ENCODE results near the gene MOV10.

MOV10 gene

DNA sequence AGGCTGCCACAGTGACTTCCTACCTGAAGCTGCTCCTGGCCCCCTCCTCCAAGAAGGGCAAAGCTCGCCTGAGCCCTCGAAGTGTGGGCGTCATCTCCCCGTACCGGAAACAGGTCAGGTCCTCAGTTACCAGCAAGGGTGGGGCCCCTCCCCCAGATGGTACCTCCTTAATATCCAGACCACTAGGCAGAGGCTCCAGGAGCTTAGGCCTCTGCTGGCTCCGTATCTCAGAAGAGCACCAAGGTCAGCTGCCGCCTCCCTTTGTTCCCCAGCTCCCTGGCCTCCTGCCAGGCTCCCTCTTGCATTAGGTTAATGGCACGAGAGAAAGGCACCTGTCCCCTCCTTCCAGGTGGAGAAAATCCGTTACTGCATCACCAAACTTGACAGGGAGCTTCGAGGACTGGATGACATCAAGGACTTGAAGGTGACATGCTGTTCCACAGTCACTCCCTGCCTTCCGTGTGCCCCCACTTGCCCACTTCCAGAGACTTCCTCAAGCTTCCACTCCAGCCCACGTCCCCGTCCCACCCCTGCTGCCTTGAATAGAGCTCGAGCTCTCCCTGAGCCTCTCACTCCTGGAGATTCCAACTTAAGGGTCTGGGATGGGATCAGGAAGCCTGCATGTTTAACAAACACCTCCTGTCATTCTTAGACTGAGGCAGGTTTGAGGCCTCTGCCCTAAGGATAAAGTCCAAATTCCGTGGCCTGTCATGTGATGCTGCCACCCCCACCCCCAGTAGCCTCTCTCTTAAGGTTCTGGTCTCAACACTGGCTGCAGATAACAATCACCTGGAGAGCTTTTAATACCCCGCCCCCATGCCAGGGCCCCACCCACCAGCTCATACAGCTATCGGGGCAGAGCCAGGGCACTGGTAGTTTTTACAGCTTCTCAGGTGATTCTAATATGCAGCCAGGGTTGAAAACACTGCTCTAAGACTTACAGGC lies 24.2 kb downstream of the MOV10 start:
- DNase-seq (ENCODE audit: extremely low read depth in 1 of 2, low read depth in 1 of 2) = no peak

DNA sequence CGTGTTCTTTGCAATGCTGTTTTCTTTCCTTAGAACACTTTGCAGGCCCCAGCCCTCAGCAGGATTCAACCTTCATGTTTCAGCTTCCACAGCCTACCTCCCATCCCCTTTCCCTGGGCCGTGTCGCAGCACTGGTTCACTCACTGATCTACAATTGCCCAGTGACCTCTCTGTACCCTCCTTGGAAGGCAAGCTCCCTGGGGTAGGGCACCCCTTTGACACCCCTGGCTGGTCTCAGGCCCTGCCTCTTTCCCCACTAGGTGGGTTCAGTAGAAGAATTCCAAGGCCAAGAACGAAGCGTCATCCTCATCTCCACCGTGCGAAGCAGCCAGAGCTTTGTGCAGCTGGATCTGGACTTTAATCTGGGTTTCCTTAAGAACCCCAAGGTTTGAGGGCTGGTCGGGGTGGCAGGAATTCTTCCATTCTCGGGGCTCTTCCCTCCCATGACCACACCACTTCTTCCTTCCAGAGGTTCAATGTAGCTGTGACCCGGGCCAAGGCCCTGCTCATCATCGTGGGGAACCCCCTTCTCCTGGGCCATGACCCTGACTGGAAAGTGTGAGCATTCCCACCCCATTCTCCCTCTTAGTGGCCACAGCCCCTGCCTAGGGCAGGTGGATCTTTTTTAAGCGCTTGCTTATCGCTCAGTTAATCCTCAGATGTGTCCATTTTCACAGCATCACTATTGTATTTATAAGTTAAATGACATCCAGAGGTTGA lies 25.1 kb downstream of the MOV10 start:
- no peak for DNase-seq (ENCODE audit: extremely low read depth in 1 of 2, low read depth in 1 of 2)

DNA sequence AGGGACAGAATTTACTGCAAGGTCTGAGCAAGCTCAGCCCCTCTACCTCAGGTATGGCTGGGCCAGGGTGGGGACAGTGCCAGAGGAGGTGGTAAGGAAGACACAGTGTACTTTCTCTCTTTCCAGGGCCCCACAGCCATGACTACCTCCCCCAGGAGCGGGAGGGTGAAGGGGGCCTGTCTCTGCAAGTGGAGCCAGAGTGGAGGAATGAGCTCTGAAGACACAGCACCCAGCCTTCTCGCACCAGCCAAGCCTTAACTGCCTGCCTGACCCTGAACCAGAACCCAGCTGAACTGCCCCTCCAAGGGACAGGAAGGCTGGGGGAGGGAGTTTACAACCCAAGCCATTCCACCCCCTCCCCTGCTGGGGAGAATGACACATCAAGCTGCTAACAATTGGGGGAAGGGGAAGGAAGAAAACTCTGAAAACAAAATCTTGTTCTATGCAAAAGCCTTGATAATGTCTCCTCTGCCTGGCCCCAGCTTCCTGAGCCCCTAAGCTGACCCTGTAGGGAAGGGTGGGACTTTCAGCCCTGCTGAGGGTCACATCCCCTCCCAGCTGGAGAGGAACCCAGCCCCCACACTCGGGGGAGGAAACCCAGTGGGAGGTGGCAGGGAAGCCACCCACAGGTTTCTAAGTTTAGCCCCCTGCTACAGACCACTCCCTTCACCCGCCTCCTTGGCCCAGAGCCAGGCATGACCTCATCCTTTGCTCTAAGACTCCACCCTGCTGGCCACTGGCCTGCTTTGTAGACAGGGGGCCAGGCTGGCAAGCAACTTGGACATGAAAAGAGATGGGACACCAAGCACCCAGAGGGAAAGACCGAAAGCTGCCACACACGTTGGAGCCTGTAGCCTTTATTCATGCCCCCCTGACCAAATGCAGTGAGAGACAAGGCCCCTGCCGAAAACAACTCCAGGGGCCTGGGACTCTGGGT lies 26.1 kb downstream of the MOV10 start:
- DNase-seq (ENCODE audit: extremely low read depth in 1 of 2, low read depth in 1 of 2) = peak; percentile 52 to 58

DNA sequence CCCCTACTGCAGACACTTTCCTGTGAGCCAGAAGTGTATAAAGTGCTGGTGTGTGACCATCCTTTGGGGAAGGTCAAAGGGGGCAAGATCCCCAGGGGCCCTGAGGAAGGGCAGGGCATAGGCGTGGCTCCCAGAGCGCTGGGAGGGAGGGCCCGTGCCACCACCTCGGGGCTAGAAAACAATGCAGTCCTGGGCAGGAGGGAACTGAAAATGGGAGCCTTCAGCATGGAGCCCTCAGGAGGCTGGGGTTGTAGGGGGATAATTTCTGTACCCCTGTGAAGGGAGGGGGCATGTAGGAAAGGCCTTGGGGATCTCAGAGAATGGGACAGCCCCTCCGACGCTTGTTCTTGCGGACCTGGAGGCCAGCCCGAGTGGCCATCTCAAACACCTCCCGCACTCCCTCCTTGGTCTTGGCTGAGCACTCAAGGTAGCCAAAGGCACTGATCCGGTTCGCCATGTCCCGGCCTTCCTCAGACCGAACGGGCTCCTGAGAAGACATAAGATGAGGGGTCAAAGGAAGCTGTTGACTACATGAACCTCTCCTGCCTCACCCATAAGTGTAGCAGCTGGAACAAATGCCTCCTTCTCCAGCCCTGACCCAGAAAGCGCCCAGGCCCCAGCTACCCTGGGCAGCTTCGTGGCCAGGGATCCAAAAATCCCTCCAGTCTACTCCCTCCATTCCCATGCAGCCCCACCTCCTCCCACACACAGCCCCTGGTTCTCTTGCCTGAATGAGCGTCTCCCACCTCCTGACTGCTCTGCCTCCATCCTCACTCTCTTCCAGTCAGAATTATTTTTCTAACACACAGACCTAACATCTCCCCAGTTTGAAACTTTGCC lies 27.0 kb downstream of the MOV10 start:
- DNase-seq (ENCODE audit: extremely low read depth in 1 of 2, low read depth in 1 of 2) = no peak

DNA sequence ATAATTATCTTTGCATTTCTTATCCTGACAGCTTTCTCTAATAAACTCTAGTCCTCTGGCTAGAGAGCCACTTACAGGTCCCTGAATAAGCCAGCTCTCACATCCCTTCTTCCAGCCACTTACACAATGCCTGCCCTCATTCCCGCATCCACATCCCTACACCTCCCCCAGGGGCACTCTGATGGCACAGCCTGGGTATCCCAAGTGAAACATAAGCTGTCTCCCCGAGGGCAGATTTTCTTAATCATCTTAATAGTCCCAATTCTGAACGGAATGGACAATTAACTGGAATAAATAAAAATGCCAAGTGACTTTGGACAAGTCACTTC lies 27.6 kb downstream of the MOV10 start:
- no peak for DNase-seq (ENCODE audit: extremely low read depth in 1 of 2, low read depth in 1 of 2)

DNA sequence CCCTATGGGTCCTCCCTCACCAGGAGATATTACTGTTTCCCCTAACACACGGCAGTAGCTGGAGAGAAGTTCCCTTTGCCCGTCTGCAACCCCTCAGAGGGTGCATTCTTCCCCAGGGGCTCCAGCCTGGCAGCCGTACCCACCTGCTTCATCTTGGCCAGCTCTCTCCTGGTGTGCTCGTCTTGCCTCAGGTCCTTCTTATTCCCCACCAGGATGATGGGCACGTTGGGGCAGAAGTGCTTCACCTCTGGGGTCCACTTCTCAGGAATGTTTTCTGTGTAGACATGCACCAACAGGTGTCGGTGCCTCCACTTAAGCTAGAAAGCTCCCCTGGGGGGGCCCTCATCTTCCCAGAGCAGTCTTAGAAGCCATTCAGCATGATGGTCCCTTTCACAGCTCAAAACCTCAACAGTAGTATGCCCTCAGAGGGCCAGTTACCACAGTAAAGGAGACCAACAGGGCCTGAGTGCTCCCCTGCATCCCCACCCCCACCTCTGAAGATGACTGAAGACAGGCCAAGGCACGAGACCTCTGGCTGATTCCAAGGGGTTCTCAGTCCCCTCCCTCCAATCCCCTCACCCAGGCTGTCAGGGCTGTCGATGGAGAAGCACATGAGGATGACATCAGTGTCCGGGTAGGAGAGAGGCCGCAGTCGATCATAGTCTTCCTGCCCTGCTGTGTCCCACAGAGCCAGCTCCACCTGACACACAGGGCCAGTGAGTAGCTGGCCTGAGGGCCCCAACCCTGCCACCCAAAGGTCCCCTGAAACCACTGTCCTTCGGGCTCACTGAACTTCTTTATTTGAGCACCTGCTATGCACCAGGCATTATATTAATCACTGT lies 28.2 kb downstream of the MOV10 start:
- no peak for DNase-seq (ENCODE audit: extremely low read depth in 1 of 2, low read depth in 1 of 2)

DNA sequence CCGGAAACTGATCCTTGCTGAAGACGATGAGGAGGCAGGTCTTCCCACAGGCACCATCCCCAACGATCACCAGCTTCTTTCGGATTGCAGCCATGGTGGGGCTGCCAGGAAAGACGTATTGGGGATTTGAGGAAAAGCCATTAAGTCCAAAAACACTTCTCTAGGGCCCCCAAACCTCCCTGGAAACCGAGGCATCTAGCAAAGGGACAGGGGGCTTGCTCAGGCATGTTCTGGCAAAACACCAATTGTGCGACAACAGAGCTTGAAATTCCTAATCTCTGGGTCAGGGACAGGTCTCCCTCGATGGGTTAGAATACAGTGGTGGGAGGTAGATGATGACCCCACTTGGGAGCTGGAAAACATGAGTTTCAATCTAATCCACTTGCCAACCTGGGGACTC lies 29.2 kb downstream of the MOV10 start:
- no peak for DNase-seq (ENCODE audit: extremely low read depth in 1 of 2, low read depth in 1 of 2)

DNA sequence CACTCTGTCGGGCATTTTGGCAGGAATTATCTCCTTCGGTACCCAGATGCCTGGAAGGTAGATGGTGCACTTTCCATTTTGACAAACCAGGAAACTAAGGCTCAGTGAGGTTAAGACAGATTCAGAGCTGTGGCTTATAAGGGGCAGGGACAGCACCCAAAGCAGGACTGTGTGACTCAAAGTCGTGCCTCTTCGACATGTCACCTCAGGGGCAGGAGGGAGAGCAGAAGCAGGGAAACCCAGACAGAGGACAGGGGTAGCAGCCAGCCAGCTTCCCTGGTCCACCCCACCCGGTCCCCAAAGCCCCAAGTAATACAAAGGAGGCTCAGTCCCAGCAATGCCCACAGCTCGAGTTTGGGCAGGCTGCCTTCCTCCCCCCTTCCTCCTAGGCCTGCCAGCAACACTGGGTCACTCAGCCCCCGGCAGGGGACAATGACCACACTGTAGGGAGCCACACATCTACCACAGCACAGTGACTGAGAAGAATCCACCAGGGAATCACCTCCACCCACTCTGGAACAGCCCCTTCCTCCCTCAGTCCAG lies 30.0 kb downstream of the MOV10 start:
- DNase-seq (ENCODE audit: extremely low read depth in 1 of 2, low read depth in 1 of 2) = no peak

DNA sequence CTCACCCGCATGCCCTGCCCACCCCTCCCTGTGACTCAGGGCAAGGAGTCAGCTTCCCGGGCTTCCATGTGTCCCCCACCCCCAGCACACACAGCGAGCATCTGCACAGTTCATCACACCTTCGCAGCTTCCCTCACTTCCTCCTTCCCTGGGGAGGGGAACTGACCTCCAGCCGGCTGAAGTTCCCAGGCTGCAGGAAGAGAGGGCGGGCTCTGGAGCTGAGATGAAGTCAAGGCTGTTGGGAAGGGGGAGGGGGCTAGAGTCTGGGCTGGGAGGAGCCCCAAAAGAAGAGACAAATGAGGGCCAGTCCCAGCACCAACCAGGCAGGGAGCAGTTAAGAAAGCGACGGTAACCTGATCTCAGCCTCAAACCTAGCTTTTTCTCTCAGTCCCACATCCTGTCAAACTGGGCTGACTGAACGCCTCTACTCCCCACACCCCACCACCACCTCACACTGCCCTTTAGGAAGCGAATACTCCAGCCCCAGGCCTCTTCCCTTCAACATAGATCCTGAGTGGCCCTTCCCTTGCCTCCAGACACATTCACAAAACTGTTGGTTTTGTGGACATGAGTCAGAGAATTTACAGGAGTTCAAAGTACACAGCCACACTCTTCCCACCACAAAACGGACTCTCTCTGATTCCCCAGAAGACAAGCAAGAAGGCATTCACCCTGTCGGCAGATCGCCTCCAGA lies 30.6 kb downstream of the MOV10 start:
- no peak for DNase-seq (ENCODE audit: extremely low read depth in 1 of 2, low read depth in 1 of 2)

DNA sequence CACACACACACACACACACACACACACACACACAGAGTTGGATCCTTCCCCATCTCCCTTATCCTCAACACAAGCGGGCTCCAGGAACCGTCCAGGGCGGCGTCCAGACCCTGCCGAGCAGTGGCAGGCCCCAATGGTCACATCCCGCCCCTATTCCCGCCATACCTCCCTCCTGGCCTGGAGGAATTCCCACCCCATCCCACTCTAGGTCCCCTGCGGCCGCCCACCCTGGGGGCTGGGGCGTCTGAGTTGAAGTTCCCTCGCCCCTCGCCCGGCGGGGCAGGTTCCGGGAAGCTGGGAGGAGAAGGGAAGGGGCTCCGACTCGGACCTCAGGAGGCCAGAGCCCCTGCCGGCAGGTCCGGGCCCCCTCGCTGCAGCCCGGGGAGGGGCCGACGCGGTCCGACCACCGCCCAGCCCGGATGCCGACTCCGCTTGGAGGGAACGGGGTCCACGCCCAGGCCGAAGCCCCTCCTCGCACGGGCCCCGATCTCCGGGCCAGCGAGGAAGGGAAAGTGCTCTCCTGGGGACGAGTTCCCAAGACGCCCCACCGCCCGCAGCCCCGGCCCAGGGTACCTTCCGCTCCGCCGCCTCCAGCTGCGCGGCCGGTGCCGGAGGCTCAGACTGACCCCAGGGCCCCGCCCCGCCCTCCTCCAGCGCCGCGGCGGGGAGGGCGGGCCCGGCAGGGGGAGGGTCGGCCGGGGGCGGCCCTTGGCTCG lies 32.2 kb downstream of the MOV10 start, which contains the start of gene RHOC:
Gene RHOC (minus strand): TSS at position 623 of the 716 bp plus-strand sequence. CDS start 3,328 bp downstream, outside the sequence.
- DNase-seq (ENCODE audit: extremely low read depth in 1 of 2, low read depth in 1 of 2) = peak in 1 of 2 donors; percentile 26

DNA sequence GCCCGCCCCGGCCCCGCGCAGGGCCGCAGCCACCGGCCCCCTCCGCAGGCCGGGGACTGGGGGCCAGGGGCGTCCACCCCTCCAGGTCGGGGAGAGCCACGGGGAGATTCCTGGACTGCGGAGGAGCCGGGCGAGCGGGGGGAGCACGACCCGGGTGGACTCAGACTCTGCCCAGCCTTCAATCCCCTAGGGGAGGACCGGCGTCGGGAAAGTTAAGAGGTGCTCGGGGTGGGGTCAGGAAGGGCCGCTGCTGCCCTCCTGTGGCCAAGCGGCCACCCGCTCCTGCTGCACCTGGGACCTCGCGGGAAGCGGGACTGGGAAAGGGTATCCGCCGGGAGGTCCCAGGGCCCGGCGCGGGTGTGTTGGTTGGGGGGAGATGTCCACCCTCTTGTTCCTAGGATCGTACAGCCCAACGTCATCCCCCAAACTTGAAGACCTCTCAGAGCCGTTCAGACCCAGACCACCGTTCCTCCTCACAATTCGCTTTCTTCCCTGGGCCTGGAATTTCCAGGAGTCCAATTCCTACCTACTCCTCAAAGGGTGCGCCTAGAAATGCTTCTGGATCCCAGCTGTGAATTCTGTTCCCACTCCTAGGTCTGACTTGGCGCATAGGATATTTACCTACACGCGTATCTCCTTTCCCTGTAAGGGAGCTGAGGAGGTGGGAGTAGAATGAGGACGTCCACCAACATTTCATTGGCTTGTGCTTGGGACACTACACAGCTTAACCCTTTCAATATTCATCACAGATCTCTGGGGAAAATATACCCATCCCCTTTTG lies 33.0 kb downstream of the MOV10 start:
- peak; percentile 27 to 53 for DNase-seq (ENCODE audit: extremely low read depth in 1 of 2, low read depth in 1 of 2)

DNA sequence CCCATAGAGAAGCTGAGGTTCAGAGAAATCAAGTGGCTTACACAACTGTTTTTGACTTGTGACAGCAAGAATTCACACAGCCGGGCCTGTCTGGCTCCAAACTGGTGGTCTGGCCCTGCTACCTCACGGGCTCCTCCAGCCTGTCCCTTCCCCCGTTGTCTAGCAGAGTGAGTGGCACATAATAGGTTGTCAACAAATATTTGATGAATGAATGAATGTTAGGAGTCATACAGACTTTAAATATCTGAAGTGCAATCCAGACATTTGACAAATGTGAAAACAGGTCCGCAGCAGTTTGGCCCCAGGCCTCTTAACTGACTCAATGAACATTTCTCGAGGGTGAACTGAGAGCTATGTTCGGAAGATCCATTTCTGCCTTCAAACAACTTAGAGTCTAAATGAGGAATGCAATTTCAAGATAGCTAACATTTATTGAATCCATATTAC lies 33.6 kb downstream of the MOV10 start:
- no peak for DNase-seq (ENCODE audit: extremely low read depth in 1 of 2, low read depth in 1 of 2)

DNA sequence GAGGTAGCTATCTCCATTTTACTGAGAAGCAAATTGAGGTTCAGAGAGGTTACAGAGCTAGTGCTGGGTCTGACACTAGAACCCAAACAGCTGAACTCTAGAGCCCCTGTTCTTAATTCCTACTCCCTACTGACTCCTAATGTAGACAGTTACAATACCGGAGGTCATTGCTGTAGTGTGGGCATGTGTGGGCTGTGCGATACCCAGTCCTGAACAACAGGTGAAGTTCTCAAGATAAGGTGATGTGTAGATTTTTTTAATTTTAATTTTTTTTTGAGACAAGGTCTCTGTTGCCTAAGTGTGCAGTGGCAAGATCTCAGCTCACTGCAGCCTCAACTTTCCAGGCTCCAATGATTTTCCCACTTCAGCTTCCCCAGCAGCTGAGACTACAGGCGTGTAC lies 34.0 kb downstream of the MOV10 start:
- DNase-seq (ENCODE audit: extremely low read depth in 1 of 2, low read depth in 1 of 2) = no peak

DNA sequence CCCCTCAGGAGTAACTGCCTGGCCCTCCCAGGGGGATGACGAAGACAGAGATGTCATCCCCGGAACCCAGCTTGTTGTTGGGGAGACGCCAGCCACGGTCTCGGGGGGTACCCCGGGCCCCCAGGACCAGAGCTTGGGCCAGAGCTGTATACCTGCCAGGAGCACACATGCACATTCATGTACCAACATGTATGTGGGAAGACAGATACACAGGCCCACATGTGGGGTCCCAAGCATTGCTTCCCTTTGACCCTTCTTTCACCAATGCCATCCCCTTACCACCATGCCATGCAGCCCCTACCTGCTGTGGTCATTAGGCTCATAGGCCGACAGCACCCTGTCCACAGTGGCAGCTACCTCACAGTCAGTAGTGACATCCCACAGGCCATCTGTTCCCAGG lies 35.7 kb downstream of the MOV10 start:
- no peak for DNase-seq (ENCODE audit: extremely low read depth in 1 of 2, low read depth in 1 of 2)

DNA sequence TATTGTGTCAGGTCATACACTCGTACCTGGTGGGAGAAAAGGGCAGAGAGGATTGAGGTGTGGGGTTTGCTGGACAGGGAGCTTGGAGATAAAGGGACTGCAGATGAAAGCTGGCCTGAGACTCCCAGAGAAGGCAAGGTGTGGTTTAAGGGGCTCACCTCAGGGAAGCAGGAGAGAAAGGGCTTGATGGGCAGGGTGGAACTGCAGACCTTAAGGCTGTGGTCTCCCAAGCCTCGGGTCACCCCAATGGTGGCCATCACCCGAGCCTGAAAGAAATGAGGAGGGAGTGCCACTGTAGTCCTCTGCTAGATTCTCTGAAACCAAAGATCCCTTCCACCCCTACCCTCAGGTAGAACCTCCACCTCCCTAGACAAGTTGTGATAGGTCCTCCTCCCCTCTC lies 36.1 kb downstream of the MOV10 start:
- DNase-seq (ENCODE audit: extremely low read depth in 1 of 2, low read depth in 1 of 2) = no peak

DNA sequence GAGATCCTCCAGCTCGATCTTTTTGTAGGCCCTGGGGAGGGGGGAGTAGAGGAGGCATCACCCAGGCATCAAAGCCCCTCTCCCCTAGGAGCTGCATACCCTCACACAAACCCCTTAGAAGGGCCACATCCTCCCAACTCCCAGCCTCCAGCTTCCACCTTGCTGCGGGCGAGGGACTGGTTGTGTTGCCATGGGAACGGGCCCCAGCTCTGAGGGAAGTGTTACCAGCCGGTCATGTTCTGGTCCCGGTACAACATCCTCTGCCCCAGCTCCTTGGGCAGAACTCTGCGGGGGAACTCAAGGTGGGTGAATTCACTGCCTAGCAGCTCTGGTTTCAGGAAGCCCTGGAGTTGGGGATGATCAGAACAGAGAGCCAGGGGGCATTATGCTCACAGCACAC lies 36.6 kb downstream of the MOV10 start:
- no peak for DNase-seq (ENCODE audit: extremely low read depth in 1 of 2, low read depth in 1 of 2)

DNA sequence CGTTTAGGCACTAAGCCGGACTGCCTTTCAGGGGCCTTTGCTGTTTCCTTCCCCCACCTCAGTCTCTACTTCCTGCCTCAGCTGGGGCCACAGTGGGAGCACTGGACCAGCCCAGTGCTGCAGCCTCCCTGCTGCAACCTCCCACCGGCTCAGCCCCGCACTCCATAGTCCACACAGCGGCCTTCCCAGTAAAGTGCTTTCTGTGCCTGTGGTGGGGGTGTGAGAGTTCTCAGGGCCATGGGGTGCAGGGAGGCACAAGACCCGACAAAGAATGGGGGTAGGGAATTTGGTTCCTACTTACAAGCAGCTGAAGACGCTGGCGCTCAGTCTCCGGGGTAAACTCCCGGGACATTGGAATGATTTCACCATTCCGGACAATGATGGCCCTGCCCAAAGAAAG lies 37.2 kb downstream of the MOV10 start:
- DNase-seq (ENCODE audit: extremely low read depth in 1 of 2, low read depth in 1 of 2) = no peak
